HCT116 (cell line): ENCODE data around the gene CALHM3. TPM values are rescaled to one million over a fixed set of nuclear protein-coding genes. Genes with fewer than 3 reads are reported as not detected.

Experiments used
- ATAC-seq: fragments of 200-7000 bp; cut with Tn5 transposase; 2 replicates; pipeline ENCODE4 v1.9.1; 2020; ENCODE audit warnings: mild to moderate bottlenecking, moderate library complexity
- BruUV-seq: library from RNA; stranded (reverse); fragments of 400-500 nt; replicated peaks from 2 replicates; lab custom pipeline; 2021; lab: Mats Ljungman, UMichigan
- CTCF ChIA-PET: fragments of 300-600 bp; sonication (Branson Sonifier 250); formaldehyde crosslinking; loops from one replicate; lab custom pipeline; 2021; ENCODE audit warnings: antibody characterized with exemption; lab: Charles Lee
- POLR2A ChIA-PET: fragments of 300-600, 350-600 bp; sonication (Branson Sonifier 250); formaldehyde crosslinking; loops from one replicate; lab custom pipeline; 2021; ENCODE audit warnings: antibody characterized with exemption; lab: Charles Lee
- RAD21 ChIA-PET, 2 experiments: fragments of 300-600 bp; sonication (Branson Sonifier 250); formaldehyde crosslinking; loops; one replicate each; lab custom pipeline; 2023; ENCODE audit warnings: low total read pairs in 2 of 2; ENCODE audit not compliant: uncharacterized antibody in 2 of 2, unreplicated experiment in 2 of 2, low non-redundant PET in 1 of 2; lab: Charles Lee
- DNase-seq: peaks from one replicate; pipeline ENCODE4 v3.0.0-alpha.2; 2010; ENCODE audit warnings: low read depth, low spot score
- H2AFZ ChIP-seq: fragments of 200-600 bp; shearing (Covaris generic), sonication (generic); 2 replicates; pipeline ENCODE4 v1.6.1; 2017; ENCODE audit warnings: low read depth, mixed run types, mixed read lengths, antibody characterized with exemption, low read length; ENCODE audit not compliant: poor library complexity, severe bottlenecking
- H3K27ac ChIP-seq: 2 replicates; pipeline ENCODE4 v1.5.1; 2012; ENCODE audit warnings: low read depth, low read length
- H3K27me3 ChIP-seq: fragments of 200-600 bp; sonication (generic); 2 replicates; pipeline ENCODE4 v1.6.1; 2016; ENCODE audit warnings: mixed run types, low read length, mixed read lengths; ENCODE audit not compliant: insufficient read depth
- H3K36me3 ChIP-seq, 2 experiments: fragments of 200-500 bp in 1 of 2; fragments of 200-600 bp in 1 of 2; sonication (Bioruptor generic) in 1 of 2; sonication (generic) in 1 of 2; 2 replicates each; pipeline versions ENCODE4 v1.5.1 to v1.6.1; 2014 to 2016; ENCODE audit warnings: low read length in 2 of 2, inconsistent platforms in 1 of 2, mixed read lengths in 1 of 2, mixed run types in 1 of 2; ENCODE audit not compliant: insufficient read depth in 2 of 2, control insufficient read depth in 1 of 2
- H3K4me1 ChIP-seq, 2 experiments: fragments of 200-600 bp in 1 of 2; sonication (generic) in 1 of 2; 2 replicates each; pipeline versions ENCODE4 v1.5.1 to v1.6.1; 2012 to 2017; ENCODE audit warnings: low read length in 2 of 2, inconsistent platforms in 1 of 2, mild to moderate bottlenecking in 1 of 2, mixed read lengths in 1 of 2, mixed run types in 1 of 2, moderate library complexity in 1 of 2; ENCODE audit not compliant: insufficient read depth in 2 of 2, control insufficient read depth in 1 of 2
- H3K4me2 ChIP-seq: fragments of 200-600 bp; sonication (generic); 2 replicates; pipeline ENCODE4 v1.6.1; 2017; ENCODE audit warnings: mixed run types, low read length, mixed read lengths
- H3K4me3 ChIP-seq, 2 experiments: fragments of 200-600 bp in 1 of 2; sonication (generic) in 1 of 2; replicated peaks in 1 of 2; 2 replicates each; pipeline ENCODE4 v1.5.1; 2011 to 2016; ENCODE audit warnings: low read length in 2 of 2, control low read depth in 1 of 2, low read depth in 1 of 2, mild to moderate bottlenecking in 1 of 2, mixed read lengths in 1 of 2, mixed run types in 1 of 2
- H3K79me2 ChIP-seq: fragments of 200-600 bp; sonication (generic); 2 replicates; pipeline ENCODE4 v1.6.1; 2017; ENCODE audit warnings: mild to moderate bottlenecking, mixed run types, low read length, moderate library complexity, mixed read lengths; ENCODE audit not compliant: insufficient read depth
- H3K9ac ChIP-seq: fragments of 200-600 bp; sonication (generic); 2 replicates; pipeline ENCODE4 v1.6.1; 2016; ENCODE audit warnings: low read length, mixed read lengths
- H3K9me2 ChIP-seq: fragments of 200-600 bp; sonication (generic), shearing (Covaris generic); 2 replicates; pipeline ENCODE4 v1.6.1; 2017; ENCODE audit warnings: mixed run types, mild to moderate bottlenecking, moderate library complexity; ENCODE audit not compliant: insufficient read depth
- H3K9me3 ChIP-seq, 2 experiments: fragments of 200-500 bp in 1 of 2; fragments of 200-600 bp in 1 of 2; sonication (Bioruptor generic) in 1 of 2; sonication (generic) in 1 of 2; 2 replicates each; pipeline ENCODE4 v1.6.1; 2014 to 2017; ENCODE audit warnings: low read length in 2 of 2, mixed read lengths in 2 of 2, inconsistent platforms in 1 of 2, low read depth in 1 of 2, mild to moderate bottlenecking in 1 of 2, mixed run types in 1 of 2, moderate library complexity in 1 of 2; ENCODE audit not compliant: control insufficient read depth in 1 of 2, insufficient read depth in 1 of 2
- H4K20me1 ChIP-seq: fragments of 200-600 bp; sonication (generic), shearing (Covaris generic); 2 replicates; pipeline ENCODE4 v1.6.1; 2017; ENCODE audit warnings: mixed run types, mild to moderate bottlenecking, moderate library complexity; ENCODE audit not compliant: insufficient read depth
- CBX3 ChIP-seq: IDR thresholded peaks from 2 replicates; pipeline ENCODE4 v1.6.1; 2012; ENCODE audit warnings: low read depth
- CTCF ChIP-seq, 3 experiments: fragments of 200-600 bp in 1 of 3; sonication (generic) in 1 of 3; IDR thresholded peaks in 2 of 3; conservative IDR thresholded peaks in 1 of 3; 2 replicates each; pipeline ENCODE4 v1.5.1; 2012 to 2017; ENCODE audit warnings: low read depth in 2 of 3, low read length in 2 of 3, antibody characterized with exemption in 1 of 3, borderline replicate concordance in 1 of 3, control low read depth in 1 of 3, mild to moderate bottlenecking in 1 of 3, mixed read lengths in 1 of 3, mixed run types in 1 of 3, moderate library complexity in 1 of 3; ENCODE audit not compliant: insufficient read depth in 1 of 3
- ELF1 ChIP-seq: IDR thresholded peaks from 2 replicates; pipeline ENCODE4 v1.6.1; 2012; ENCODE audit warnings: low read depth, borderline replicate concordance
- EZH2 ChIP-seq: fragments of 200-600 bp; sonication (generic); IDR thresholded peaks from 2 replicates; pipeline ENCODE4 v1.6.1; 2017; ENCODE audit warnings: antibody characterized with exemption, mixed run types
- EZH2phosphoT487 ChIP-seq: fragments of 200-600 bp; IDR thresholded peaks from 2 replicates; pipeline ENCODE4 v1.6.1; 2018; ENCODE audit warnings: antibody characterized with exemption, borderline replicate concordance
- FOSL1 ChIP-seq: IDR thresholded peaks from 2 replicates; pipeline ENCODE4 v1.6.1; 2012; ENCODE audit warnings: low read depth
- JUND ChIP-seq: IDR thresholded peaks from 2 replicates; pipeline ENCODE4 v1.6.1; 2012
- POLR2AphosphoS5 ChIP-seq: IDR thresholded peaks from 2 replicates; pipeline ENCODE4 v1.6.1; 2011; ENCODE audit warnings: mild to moderate bottlenecking, low read depth, low read length, moderate library complexity
- RAD21 ChIP-seq: IDR thresholded peaks from 2 replicates; pipeline ENCODE4 v1.6.1; 2012; ENCODE audit warnings: low read depth, mild to moderate bottlenecking
- REST ChIP-seq: IDR thresholded peaks from 2 replicates; pipeline ENCODE4 v1.6.1; 2012; ENCODE audit warnings: low read depth
- SIN3A ChIP-seq: IDR thresholded peaks from 2 replicates; pipeline ENCODE4 v1.6.1; 2012; ENCODE audit warnings: low read depth
- SP1 ChIP-seq: IDR thresholded peaks from 2 replicates; pipeline ENCODE4 v1.6.1; 2012; ENCODE audit warnings: low read depth
- SRF ChIP-seq: IDR thresholded peaks from 2 replicates; pipeline ENCODE4 v1.6.1; 2012; ENCODE audit warnings: low read depth
- TCF7L2 ChIP-seq: IDR thresholded peaks from 2 replicates; pipeline ENCODE4 v1.7.0; 2011; ENCODE audit warnings: borderline replicate concordance, inconsistent platforms; ENCODE audit not compliant: insufficient read depth, insufficient read length; ENCODE audit errors: extremely low read depth
- ZFX ChIP-seq: fragments of 450-650 bp; IDR thresholded peaks from 2 replicates; pipeline ENCODE4 v1.6.1; 2017
- ZNF274 ChIP-seq: fragments of 200-500 bp; sonication (Bioruptor generic); IDR thresholded peaks from 2 replicates; pipeline ENCODE4 v1.6.1; 2014; ENCODE audit warnings: mild to moderate bottlenecking, low read depth, low read length, inconsistent platforms
- intact Hi-C: fragments of 100-400 bp; cut with micrococcal nuclease; formaldehyde crosslinking; loops from 2 replicates; pipeline ENCODE4 v1.10.0; 2022
- total RNA-seq: library from RNA; stranded (reverse); gene quantifications from one replicate; pipeline ENCODE4 v1.2.1, GENCODE V29; 2021; ENCODE audit not compliant: unreplicated experiment
- TF ChIP-seq, protein P1 (sequence below): IDR thresholded peaks from 2 replicates; pipeline ENCODE4 v1.6.1; 2012
- TF ChIP-seq, protein P2 (sequence below): IDR thresholded peaks from 2 replicates; pipeline ENCODE4 v1.6.1; 2012

The CALHM3 gene
- total RNA-seq, 1 experiment from 2014 or later, result 0.49 TPM

DNA sequence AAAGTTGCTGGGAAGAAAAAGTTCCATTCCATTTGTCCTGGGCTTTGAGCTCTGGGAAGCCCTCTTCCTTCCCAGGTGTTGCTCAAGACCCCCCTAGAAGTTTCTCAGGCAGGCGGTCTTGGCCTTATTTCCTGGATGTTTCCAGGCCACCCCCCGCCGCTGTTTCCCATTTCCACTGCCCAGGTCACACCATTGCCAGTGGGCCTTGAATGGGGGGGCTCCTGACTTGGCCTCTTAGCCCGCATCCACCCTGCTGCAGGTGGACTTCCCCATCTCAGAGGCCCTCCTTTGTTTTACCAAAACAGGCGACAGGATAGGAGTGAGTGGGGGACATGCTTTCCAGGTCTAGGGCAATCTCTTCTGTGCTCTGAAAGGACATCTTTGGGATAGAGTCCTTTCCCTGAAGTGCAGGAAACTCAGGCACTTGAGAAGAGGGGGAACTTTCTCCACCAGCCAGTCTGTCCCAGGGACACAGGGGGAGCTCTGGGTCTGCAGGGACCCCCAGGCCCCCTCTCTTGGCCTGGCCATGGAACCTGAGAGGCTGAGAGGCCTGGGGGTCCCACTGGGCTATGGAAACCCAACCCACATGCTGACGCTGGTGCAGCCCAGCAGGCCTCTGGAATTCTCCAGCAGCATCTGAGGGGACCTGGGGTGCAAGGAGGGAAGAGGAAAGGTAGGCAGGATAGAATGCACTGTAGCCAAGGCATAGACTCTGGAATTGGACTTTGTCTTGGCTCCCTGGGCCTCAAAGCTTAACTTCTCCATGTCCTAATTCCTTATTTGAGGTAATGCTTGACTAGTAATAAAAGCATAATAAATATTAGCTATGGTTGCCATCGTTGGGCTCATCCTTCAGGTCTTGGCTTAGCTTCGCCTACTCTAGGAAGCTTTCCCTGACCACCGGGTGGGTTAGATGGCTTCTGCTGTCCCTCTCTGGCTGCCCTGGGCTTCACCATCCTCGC lies 32.0 kb upstream of the CALHM3 start:
- intact Hi-C loops, result no loop called here
- Histone ChIP-seq H3K4me3 (no peak overlapping the region), H4K20me1 (no peaks in the 10 kb centered on the region), H3K9me3 (no peaks in the 10 kb centered on the region), H3K27ac (no peak overlapping the region), H3K79me2 (no peaks in the 10 kb centered on the region), H3K27me3 (no peaks in the 10 kb centered on the region), H2AFZ (no peak overlapping the region), H3K9ac (no peak overlapping the region), H3K4me1 (peaks cover 0 to 6% of the 10 kb centered on the region in 2 experiments; a peak in 1 of 4 replicates), H3K36me3 (no peaks in the 10 kb centered on the region), H3K9me2 (no peaks in the 10 kb centered on the region), H3K4me2 (no peak overlapping the region)
- TF ChIP-seq, protein P1, sequence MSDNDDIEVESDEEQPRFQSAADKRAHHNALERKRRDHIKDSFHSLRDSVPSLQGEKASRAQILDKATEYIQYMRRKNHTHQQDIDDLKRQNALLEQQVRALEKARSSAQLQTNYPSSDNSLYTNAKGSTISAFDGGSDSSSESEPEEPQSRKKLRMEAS, result no peak
- TF ChIP-seq EZH2 (no peak), SRF (no peak), FOSL1 (no peak), SIN3A (no peak), CTCF (IDR thresholded peaks at IDR 0.05 in 2 of 3, conservative IDR thresholded peaks at IDR 0.05 in 1 of 3; ENCODE audit: borderline replicate concordance in 1 of 3, insufficient read depth in 1 of 3, low read depth in 2 of 3, low read length in 2 of 3) (no peak), JUND (no peak), TCF7L2 (no peak), ELF1 (no peak), ZNF274 (no peak), RAD21 (no peak), POLR2AphosphoS5 (no peak), CBX3 (no peak), REST (no peak), SP1 (no peak), EZH2phosphoT487 (no peak), ZFX (no peak)
- TF ChIP-seq, protein P2, sequence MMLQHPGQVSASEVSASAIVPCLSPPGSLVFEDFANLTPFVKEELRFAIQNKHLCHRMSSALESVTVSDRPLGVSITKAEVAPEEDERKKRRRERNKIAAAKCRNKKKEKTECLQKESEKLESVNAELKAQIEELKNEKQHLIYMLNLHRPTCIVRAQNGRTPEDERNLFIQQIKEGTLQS, result no peak
- ChIA-PET RAD21 (no interaction called here), CTCF (interaction anchor here (1.3 kb wide), 1 partner anchor 32 kb away, joined by 5 read pairs; no protein-coding TSS in a partner anchor), POLR2A (no interaction called here)
- DNase-seq, result no peak
- no peak for ATAC-seq
- no TSS peak for BruUV-seq
